Astrocyte of the spinal cord (primary cell): Measurements from ENCODE around the gene C9orf57.

ENCODE experiments used
- DNase-seq: peaks from one replicate; pipeline ENCODE4 v3.0.0; 2011; ENCODE audit warnings: low read depth, low spot score
- H3K4me3 ChIP-seq: 2 replicates; pipeline ENCODE4 v1.5.1; 2011; ENCODE audit warnings: low read depth, mild to moderate bottlenecking, low read length, moderate library complexity
- CTCF ChIP-seq: IDR thresholded peaks from 2 replicates; pipeline ENCODE4 v1.5.1; 2012; ENCODE audit warnings: low read depth, mild to moderate bottlenecking, low read length, inconsistent platforms
- in situ Hi-C: cut with HindIII; loops from 2 replicates; pipeline ENCODE4 v1.10.0; 2017; ENCODE audit warnings: low sequenced_read_pairs

Gene C9orf57

DNA sequence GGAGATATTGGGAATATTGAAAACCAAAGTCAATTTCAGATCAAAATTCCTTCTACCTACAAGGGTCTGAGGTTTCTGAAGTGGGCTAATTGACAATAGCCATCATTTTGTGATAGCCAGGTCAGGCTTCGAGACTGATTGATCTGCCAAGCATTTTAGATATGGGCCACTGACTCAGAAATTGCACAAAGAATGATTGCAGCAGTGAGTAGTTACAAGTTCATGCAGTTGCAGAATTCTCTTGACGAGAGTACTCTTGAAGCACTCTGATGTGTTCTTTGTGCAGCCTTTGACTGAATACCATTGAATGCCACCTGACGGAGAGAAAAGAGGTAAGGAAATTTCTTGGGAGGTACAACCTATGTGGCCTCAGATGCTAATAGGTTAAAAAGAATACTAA, 8.3 kb downstream of the C9orf57 start:
- no peak overlapping the region for H3K4me3 ChIP-seq
- no peak for DNase-seq
- TF ChIP-seq CTCF: no peak
- in situ Hi-C loops: no loop called here

GRCh38 chr9:72048850-72049249, 11.6 kb downstream of the C9orf57 start:
- in situ Hi-C loops: no loop called here
- no peak overlapping the region for H3K4me3 ChIP-seq
- no peak for TF ChIP-seq CTCF
- DNase-seq: no peak

GRCh38 chr9:72046630-72047456, 13.6 kb downstream of the C9orf57 start:
- in situ Hi-C loops: no loop called here
- no peak overlapping the region for H3K4me3 ChIP-seq
- DNase-seq: no peak
- TF ChIP-seq CTCF: no peak

DNA sequence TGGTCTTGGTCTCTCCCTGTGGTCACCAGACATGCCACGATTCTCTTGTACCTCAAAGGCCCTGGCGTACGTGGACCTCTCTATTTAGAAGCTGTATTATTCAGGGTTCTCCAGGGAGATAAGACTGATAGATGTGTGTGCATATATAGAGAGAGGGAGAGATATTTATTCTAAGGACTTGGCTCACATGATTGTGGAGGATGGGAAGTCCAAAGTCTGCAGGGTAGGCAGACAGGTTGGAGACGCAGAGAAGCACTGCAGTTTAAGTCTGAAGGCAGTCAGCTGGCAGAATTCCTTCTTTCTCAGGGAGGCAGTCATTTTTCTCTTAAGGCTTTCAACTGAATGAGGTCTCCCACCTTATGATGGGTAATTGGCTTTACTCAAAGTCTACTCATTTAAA, 16.3 kb downstream of the C9orf57 start:
- H3K4me3 ChIP-seq: no peak overlapping the region
- TF ChIP-seq CTCF: no peak
- in situ Hi-C loops: no loop called here
- no peak for DNase-seq

GRCh38 chr9:72043576-72043975, 16.8 kb downstream of the C9orf57 start:
- in situ Hi-C loops: no loop called here
- no peak for TF ChIP-seq CTCF
- no peak overlapping the region for H3K4me3 ChIP-seq
- no peak for DNase-seq

GRCh38 chr9:72042928-72043327, 17.5 kb downstream of the C9orf57 start:
- in situ Hi-C loops: no loop called here
- no peak for DNase-seq
- TF ChIP-seq CTCF: no peak
- no peak overlapping the region for H3K4me3 ChIP-seq
